Endothelial cell of hepatic sinusoid (primary cell): ENCODE data around the gene NEDD9.

ENCODE experiments used
- in situ Hi-C: cut with HindIII; loops from 2 replicates; pipeline ENCODE4 v1.10.0; 2017; ENCODE audit warnings: low sequenced_read_pairs

The NEDD9 gene

DNA sequence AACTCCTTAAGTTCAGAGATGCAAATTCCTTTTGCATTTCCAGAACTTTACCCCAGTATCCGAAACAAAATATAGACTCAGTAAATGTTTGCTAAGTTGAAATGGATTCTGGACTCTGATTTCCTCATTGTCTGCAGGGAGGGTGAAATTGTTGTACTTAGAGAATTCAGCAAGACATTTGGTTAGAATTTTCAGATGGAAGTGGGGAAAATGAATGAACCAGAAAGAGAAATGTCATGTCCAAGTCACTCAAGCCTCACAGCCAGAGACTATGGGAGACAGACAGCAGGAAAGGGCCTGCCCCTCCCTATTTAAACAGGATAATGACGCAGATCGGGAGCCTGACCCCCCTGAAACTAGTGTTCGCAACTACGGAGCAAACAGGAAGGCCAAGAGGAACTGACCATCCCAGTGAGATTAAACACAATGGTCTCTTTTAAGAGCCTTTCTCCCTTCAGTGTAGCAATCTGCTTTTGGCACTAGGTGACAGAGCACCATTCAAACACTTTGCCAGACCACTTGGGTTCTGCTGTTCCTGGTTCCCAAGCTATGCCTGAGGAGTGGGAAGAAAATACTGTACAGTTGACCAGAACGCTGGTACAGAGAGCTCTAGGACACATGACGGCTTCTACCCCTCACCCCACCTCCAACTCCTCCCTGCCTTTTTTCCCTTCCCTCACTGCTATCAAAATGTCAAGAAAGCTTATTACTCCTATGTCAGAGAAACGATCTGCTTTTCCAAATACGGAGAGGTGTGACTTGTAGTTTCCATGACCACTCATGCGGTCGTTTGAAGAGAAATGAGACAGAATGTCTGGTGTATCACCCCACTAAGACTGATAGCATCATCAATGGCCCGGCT, 13.7 kb downstream of the NEDD9 start:
- in situ Hi-C loops: no loop called here

DNA sequence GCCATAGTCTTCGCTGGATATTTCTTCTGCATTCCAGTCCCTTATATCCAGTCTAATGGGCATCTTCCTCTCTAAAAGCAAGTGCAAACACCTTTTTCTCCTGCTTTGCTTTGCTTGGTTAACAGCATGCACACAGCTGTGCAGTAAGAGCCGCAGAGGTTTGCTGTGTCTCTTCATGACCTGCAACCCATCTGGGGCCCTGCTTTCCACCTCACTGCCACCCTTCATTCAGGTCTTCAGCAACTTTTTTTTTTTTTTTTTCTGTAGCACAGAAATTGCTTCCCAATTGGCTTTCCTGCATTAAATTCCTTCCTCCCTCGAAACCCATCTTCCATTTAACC, 14.4 kb downstream of the NEDD9 start:
- in situ Hi-C loops: no loop called here

DNA sequence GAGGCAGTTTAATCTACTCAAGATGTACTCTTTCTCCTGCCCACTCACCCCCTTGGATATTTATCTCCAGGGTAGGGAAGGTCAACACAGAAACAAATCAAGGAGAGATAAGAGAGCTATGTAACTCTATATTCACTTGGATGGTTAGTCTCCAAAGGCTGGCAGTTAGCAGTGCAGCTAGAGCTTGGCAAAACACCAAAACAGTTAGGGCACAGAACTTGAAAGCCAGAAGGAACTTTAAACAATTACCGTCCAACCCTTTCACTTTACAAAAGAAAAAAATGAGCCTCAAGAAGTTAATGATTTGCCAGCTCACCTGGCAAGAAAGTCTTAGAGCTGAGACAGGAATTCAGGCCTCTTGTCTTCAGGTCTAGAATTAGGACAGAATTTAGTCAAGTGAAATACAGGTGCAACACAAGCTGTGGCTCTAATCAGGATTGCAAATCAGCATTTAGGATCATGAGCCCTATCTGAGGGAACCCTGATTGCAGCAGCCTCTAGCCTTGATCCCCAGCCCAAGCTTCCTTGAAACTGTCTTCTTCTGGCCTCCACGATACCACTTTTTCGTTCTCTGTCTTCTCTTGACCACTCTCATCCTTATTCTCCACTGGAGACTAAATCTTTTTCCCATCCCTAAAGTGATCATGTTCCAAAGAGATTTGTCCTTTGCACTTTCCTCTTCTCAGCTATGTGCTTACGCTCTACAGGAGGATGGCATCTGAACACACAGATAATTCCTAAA, 14.9 kb downstream of the NEDD9 start:
- in situ Hi-C loops: no loop called here

DNA sequence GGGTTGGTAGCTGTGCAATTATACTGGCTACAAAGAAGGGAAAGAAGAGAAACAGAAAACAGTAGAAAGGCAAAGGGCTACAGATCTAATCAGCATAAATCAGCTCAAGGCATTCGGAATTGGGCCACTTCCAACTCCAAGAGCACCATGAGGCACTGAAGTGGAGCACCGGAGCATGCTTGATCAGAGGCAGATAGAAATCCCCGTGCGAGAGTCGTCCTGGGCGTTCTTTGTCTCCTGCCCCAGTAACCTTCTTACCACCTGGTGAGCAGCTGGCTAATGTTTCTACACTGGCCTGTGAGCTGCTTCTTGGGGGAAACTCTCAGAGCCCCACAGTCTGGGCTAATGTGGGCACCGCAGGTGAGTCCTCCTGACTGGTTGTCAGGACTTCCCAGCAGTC, 16.7 kb downstream of the NEDD9 start:
- in situ Hi-C loops: no loop called here

DNA sequence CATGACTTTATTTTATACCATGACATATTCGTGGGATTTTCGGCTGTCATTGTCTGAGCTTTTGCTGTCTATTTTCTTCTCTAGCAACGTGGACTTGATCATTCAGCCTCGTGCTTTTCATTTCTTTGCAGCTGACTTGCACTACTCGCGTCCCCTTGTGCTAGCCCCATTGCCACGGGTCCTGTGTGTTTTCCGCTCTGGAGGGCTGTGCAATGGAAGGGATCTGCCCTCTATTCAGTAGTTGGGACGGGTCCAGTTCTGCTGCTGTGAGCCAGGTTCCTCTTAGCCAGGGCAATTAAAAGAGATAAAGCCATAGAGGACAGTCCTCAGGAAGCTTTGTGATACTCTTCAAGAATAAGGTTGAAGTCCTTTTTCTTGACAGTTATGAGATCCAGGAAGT, 17.6 kb downstream of the NEDD9 start:
- in situ Hi-C loops: no loop called here

DNA sequence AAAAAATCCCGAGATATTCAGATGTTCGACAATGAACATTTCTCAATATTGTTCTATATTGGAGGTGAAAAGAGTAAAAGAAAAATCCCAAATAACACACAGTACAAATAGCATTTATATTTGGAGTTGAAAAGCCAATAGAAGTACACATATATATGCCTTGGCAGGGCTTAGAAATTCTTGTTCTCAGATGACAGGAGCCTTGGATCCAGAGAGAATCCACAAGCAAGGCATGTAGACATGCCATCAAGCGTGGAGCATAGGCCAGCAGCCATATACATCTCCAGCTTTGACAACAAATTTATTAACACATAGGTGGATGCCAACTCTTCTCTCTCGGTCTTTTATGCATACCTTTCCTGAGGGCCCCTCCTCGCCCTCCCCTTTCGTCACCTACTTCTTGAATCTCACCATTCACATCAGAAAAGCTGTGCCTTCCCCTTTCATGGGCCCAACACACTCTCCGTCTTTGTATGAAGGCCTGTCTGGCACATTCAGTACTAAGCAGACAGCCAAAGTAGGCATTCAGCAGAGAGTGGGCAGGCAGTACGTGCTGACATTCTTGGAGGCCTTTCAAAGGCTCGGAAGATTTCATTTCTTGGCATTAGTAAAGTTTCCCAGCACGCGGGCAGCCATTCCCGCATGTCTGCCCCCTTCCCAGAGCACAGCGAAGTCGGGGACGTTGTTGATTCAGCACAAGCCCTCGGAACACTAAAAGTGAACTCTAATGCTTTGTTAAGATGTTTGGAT, 18.2 kb downstream of the NEDD9 start:
- in situ Hi-C loops: no loop called here

DNA sequence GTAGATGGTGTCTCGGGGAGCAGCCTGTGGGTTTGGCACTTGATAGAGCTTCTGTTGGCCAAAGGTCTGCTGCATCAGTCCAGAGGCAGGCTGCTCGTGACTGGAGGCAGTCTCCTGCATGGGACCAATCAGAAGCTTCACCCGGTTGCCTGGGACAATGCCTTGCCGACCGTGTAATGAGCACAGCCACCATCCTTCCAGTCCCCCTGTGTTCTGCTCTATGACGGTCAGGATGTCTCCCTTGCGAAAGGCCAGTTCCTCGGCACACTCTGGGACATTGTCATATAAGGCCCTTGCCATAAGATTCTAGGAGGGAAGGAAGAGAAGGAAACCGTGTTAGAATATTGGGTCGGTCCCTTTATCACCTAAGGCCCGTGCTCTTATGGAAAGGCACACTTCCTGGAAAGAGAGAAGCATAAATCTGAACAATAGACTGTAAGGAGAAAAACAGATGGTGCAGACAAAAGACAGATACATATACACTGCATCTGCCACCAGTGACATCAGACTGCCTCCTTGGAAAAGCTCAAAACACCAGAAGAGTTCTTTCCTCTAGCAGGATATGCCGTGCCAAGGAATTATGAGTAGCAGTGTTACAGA, 18.9 kb downstream of the NEDD9 start:
- in situ Hi-C loops: no loop called here

DNA sequence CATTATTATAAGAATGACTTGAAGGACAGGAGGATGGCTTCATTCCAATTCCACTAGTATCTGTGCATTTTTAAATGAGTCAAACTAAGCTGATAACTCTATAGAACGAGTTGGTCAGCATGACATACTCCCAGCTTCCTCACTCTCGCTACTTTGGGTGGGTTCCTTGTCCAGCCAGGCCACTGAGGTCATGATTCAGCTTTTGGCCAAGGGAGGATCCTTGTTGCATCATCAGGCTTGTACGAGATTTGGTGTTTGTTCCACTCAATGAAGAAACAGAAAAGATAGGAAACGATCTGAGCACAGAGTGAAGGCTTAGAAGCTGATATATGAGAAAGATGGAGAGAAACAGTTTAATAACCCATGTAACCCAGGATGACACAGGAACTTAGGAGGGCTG, 19.8 kb downstream of the NEDD9 start:
- in situ Hi-C loops: no loop called here

DNA sequence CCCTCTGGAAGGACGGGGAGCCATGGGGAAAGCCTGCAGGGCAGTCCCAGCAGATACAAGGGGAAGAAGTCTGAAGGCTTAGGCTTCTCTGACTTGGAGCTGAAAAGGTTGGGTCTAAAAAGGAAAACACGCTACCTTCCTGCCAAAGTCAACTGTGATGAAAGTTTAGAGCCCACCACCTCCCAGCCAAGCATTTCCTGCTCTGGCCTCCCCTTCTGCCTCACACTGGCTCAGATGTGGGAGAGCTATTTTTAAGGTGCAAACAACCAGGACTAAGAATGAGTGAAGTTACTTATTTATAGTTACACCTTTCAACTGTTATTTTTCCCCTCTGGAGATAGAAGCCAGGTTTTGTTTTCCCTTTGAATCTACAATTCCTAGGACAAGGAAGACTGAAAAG, 21.2 kb downstream of the NEDD9 start:
- in situ Hi-C loops: no loop called here

DNA sequence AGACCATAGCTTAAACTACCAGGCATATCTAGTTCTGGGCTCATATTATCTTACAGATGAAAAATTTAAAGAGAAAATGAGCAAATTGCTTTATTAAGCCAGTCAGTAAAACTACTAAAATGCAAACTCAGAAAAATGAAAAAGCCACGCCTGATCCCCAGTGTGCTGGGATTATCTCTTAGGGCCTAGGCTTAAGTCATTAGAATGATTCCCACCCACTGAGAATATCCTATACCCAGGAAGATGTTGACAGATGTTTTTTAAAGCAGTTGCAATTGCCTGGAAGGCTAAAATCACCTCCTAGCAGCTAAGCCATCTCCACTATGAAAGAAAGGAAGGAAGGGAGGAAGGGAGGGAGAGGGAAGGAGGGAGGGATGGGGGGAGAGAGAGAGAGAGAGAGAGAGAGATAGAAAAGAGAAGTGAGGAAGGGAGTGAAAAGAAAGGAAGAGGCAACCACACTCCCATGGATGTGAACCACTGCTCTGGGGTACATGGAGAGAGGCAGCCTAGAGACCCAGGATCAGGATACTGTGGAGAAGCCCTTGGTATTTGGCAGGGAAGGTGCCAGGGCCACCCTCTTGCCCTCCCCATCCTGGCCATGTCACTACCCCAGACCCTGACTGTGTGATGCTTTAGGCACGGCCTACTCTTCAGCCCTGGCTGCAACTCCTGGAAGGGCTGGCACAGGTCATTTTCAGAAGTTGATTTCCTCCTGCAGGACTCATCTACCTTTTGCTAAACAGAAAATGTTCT, 21.9 kb downstream of the NEDD9 start:
- in situ Hi-C loops: no loop called here

DNA sequence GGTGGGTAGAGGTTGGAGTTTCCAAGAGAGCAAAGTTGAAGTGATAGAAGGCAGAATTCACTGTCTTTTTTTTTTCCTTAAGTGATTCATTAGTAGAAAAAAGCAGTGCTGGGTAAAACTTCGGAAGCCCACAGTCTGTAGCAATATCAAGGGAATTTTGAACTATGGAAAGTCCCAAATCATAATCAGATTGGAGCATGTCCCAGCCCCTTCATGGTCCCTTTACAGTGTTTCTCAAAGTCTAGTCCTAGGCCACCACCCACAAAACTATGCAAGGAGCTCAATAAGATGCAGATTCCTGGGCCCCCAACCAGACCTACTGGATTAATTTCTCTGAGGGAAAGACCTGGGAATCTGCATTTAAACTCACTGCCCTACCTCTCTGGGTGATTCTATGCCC, 22.6 kb downstream of the NEDD9 start:
- in situ Hi-C loops: no loop called here

DNA sequence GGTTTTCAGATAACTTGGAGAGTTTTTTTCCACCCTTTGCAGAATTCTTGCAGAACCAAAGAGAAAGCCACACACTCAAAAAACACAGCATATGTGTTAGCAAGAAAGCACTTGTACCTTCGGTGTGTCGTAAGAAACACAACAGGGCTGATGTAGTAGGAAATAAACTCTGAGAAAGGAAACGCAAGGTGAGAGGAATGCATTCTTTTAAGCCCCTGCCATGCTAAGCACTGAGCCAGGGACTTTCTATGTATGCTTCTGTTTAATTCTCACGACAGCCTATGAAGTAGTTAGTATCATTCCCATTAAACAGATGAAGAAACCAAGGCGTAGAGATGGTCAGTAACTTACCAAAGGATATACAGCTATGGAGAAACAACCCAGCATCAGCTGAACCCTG, 23.1 kb downstream of the NEDD9 start:
- in situ Hi-C loops: no loop called here

DNA sequence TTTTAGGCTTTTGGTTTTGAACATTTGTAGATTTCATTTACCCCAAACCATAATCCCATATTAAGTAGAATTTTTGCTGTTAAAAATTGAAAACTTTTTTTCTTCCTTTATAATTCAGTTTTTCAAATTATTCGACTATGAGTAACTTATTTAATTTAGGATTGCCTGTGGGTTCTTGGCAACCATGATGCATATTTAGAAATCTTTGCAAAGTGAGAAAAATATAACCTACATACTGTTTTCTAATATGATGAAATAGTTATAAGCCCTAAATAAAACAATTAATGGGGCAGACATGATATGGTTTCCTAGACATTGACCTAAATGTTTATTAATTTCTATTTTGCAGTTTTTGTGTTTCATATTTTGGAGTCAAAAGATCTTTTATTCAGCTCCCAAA, 23.6 kb downstream of the NEDD9 start:
- in situ Hi-C loops: no loop called here

DNA sequence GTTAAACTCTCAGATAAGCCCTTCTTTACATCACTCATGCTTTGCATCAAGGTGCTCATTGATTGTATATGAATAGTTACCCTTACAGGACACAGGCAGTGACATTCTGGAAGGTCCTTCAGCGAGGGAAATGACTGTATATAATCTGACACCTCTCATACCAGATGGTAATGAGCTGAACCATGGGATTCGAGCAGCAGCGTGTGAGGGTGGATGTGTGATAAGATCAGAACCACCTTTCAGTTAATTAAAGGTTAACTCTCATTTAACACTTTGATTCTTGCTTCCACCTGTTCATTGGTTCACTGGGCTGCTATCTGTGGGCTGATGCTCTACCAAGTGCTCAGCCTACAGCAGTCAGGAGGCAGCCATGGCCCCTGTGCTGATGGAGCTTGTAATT, 24.2 kb downstream of the NEDD9 start:
- in situ Hi-C loops: no loop called here

DNA sequence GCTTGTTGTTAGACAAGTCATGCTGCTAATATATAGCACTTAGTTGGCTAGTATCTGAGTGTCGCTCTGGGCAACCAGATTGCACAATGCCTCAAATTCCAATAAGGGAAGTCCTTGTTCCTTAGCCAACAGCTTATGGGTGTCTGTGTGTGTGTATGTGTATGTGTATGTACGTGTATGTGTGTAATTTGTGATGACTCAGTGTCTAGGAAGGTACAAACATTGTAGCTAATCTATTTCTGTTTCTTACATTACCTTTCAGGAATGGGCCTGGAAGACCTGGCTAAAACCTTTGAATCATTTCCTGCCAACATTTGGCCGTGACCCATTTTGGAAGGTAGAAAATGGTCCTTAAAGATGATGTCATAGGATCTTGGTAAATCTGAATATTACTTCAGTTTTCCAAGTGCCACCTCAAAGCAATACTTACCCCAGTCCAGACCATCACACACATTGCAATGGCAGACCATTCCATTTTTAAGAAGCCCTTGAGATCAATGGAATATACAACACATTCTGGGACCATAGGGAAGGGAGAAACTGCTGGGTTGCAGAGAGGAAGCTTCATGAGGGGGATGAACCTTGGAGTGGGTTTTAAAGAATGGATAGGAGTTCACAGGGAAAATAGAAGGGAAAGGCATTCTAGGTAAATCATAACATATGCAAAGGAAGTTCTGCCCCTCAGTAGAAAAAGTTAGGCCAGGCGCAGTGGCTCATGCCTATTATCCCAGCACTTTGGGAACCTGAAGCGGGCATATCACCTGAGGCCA, 25.1 kb downstream of the NEDD9 start:
- in situ Hi-C loops: no loop called here

DNA sequence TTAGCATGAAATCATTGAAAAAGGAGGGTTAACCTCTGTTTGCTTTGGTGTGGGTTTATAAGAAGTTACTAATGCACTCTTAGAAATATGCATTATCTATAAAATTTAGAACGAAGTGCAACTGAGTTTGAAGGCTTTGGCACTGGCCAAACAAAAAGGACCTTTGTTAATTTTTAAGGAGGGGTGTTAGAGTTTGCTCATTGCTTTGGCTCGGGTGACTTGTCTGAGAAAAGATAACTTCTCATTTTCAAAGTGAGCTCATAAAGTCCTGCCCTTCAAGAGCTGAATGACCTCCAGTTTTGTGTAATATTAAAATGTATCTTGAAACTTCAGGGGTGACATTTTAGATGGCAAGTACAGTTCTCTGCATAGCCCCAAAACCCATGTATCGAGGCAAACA, 25.9 kb downstream of the NEDD9 start:
- in situ Hi-C loops: no loop called here

DNA sequence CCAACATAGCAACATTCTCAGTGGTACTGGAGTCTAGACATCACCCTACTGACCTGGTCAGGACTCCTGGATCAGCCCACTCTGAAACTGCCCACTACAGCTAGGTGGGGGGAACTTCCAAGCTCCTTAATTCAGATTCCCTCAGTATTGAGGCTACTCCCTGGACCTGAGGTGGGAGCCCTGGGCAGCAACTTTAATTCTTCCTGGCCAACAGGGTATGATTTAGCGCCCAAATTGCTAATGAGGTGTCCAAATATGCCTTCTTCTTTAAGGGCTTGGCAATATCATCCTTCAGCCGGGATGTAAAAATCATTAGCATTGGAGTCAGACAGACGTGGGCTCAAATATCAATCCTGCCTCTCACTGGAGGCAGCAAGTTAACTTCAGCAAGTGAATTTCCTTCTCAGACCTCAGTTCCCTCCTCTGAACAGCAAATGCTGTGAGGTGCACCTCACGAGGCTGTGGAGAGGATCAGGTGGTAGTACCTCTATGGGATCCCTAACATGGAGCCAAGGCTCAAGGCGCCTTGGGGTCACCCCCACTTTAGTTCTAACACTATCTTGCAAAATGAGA, 27.6 kb downstream of the NEDD9 start:
- in situ Hi-C loops: no loop called here

DNA sequence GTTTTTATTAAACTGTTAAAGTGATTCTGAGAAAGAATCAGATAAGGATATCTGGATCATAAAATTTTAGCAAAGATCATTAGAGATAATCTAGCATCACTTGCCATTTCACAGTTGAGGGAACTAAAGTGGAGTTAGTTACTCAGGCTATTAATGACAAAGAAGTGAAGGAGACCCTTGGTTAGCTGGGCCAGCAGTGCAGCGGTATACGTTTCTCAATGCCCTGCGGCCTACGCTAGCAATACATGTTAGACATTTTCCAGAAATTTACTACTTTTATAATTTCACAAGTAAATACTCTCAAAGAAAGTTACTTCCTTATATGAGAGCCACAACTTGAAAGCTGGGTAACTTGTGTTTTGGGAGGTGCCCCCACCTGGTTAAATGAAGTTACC, 28.5 kb downstream of the NEDD9 start:
- in situ Hi-C loops: no loop called here

DNA sequence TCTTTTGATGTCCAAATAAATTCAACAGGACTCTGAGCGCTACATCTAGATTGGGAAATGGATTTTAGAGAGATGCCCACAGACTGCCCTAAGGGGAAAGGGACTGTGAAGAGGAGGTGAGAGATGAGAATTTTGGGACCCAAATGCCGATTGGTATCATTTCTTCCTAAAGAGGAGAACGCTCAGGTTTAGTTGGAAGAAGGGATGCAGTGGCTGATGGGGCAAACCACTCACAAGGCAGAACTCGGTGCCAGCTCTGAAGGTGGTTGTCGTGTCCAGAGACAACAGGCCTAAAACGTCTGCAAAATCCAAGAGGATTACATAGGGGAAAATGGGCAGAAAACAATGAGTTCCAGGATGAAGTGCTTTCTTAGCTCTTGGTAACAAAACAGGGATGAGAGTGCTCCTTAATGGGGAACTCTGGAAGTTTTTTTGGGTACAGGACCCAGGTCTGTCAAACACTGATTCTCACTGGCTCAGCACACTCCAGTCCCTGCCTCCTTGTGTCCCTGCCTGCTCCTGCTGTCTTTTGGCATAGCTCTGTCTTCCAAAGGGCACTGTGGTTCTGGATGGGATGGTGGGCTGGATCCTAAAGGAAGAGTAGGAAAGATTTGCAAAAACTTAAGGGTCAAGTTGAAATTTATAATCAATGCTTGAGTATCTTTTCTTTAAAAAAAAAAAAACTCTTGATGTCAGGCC, 29.0 kb downstream of the NEDD9 start:
- in situ Hi-C loops: no loop called here
